GM21390 (cell line): ENCODE measurements around the gene CNTN1.
"Not testable (repeated sequence)": the region's sequence is repeated elsewhere in the genome, so short reads cannot be mapped to it uniquely, and the experiment has no call there.

Experiments used
- ATAC-seq: cut with Tn5 transposase; IDR thresholded peaks from one replicate; pipeline ENCODE4 v1.9.1; 2021; ENCODE audit not compliant: unreplicated experiment

Gene CNTN1

DNA sequence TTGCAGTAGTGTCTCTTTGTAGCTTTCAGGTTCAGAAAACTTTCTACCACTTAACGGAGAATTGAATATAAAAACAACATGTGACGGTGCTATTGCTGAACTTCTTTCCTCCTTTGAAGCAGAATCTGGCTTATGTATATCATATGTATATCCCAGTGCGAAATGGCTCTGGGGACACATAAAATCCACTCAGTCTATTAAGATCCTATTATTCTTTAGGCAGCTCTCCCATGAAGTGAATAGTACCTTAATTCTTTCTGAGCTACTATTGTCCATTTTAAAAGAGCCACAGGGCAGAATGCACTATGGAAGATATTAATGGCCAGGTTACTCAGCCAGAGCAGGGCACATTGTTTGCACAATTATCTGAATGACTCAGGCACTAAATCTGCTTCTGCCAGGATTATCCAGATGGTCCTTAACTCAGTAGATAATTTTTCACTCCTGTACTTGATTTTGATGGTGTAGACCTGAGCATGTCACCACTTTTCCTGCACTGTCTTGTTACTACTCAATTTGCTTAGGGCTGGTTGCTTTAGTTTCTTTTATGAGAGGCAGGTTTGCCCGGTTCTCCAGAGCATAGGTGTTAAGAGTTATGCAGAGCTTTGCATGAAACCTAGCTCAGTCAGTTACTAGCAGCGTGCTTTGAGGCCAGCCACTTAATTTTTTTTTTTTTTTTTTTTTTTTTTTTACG is 5.5 kb downstream of the CNTN1 start:
- ATAC-seq = no peak

DNA sequence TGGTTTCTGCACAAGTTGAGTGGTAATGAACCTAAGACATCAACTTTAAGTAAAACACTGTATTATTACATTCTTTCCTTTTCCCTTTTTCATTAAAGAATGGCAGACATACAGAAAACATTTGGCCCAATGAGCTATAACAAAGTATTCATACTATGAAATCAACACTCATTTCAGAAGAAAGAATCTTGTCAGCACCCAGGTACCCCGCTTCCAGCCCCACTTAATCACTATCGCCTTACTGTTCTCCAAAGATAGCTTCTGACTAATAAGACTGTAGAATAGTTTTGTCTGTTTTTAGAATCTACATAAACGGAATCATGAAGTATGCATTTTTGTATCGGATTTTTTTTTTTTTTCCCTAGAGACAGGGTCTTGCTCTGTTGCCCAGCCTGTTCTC is 9.5 kb downstream of the CNTN1 start:
- ATAC-seq = peak; percentile 54

DNA sequence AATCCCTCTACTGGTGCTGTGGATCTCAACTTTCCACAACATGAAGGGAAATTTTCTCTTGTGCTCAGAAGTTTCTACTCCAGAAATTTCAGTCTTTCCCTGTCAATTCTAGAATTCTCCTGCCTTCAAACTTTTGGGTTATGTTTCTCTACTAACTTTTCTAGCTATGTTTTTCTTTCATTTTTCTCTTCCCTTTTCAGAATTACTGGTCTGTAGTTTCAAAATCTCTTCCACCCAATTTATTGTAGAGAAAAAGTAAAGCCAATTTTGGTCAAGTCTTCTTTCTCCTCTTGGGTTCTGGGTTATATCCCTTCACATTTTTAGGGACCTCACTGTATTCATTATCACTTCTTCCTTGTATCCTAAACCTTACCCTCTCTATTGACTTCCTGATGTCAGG is 18.9 kb downstream of the CNTN1 start:
- no peak for ATAC-seq

DNA sequence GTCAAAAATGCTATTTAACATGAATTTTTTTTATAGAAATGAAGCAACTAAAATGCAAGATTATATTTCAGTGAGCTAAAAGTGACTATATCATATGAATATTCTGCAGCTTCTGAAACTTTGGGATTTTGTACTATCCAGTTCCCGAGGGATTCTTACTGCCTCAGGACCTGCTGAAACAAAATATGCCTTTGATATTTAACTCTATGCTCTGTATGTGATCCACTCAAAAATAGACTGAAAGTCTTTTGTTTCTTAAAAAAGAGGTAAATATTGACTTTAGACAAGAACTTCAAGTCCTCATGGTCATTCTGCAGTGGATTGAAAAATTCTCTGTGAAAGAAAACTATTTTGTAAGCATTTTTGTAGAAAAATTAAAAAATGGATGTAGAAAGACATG is 22.4 kb downstream of the CNTN1 start:
- ATAC-seq = no peak

DNA sequence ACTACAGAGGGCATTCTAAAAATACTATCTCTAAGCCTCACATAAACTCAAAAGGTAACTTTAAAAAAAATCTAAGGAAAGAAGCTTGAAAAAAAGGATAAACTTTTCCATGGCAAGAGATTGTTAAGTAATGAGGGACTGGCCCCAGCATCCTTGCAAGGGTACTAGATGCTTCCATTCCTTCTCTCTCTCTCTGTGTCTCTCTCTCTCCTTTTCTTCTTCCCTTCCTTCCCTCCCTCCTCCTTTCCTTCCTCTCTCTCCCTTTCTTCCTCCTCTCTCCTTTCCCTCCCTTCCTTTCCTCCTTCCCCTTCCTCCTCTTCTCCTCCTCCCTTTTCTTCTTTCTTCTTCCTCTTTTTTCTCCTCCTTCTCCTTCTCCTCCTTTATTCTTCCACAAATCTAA is 23.8 kb downstream of the CNTN1 start:
- no peak for ATAC-seq

DNA sequence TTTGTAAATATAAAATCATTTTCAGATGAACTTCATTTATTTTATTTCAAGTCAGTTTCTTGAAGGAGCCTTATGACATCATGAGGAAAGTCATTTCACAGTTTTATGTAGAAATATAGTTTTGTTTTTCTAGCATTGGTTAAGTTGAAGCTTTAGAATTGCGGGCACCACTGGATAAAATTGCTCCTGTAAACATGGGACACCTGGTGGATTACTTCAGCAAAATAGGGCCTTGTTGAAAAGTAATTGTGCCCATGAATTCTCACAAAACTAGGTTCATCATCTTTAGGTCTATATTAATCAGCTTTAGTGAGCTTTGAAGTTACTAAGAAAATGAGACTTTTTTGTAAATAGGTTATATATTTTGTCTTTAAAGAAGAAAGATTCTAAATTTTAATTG is 25.3 kb downstream of the CNTN1 start:
- ATAC-seq = no peak

DNA sequence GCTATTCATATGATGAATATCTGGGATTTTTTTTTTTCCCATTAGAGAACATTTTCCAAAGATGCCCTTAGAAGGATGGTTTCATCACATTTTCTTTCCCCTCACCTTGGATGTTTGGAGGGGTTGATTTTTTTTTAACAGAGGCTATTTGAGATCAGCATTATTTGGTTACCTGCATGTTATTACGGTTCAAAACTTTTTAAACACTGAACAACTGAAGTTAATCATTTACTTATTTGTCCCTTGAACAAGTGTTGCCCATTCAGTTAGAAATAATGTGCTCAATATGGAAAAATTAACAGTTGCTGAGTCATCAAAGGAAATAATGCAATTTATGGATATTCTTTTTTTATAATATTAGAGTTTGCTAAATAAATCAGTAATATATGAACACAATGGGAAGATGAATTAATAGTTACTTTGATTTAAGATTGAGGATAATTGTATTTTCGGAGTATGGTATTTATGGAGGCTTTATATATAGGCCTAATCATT is 26.7 kb downstream of the CNTN1 start:
- no peak for ATAC-seq

DNA sequence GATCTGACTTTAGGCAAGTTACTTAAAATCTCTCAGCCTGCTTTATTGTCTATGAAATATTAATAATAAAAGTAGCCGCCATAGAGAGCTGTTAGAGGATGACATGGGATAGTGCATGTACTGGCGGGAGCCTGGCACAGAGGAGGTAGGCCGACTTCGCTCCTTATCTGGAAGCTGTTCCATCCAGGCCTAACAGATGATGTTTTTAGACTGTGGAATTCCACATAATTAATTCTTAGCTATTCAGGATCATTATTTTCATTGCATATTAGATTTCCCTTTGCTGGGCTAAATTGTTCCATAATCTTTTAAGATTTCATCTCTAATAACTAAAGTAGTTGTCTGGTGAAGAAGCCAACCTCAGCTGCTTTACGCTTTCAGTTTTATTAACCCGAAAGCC is 30.8 kb downstream of the CNTN1 start:
- no peak for ATAC-seq

DNA sequence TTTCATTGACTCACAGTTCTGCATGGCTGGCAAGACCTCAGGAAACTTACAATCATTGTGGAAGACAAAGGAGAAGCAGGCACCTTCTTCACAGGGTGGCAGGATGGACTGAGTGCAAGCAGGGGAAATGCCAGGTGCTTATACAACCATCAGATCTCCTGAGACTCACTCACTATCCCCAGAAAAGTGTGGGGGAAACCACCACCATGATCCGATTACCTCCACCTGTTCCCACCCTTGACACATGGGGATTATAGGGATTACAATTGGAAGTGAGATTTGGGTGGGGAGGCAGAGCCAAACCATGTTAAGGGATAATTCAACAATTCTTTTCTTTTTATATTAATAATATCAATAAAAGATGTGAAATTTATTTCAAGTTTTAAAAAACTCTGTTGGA is 34.1 kb downstream of the CNTN1 start:
- no peak for ATAC-seq

DNA sequence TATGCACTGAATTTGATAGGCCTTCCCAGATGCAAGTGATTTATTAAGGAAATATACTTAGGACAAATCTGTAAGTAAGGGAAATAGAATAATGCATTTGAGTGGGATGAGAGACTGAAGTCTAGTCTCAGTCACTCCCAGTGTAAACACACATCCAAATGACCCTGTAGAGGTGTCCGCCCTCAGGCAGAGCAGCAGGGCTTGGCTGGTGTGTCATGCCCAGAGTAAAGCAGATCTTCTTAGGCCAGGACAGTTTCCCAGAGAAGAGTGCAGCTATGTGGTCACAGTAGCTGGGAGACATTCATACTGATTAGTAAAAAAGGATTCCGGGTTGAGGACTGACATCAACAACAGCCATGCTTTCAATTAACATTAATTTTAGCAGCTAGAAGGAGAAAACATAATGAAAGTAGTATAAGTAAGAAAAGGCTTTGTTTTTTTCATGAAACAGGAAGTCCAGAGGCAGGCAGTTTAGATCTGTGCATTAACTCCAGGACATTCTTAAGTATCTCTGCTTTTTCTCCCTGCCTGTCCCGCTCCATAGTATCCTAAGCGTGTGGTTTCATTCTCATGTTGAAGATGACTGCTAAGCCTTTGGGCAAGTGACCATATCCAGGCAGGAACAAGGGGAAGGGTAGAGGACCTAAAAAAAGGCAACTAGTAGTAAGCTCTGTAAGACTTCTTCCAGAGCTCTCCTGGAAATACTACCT is 35.7 kb downstream of the CNTN1 start:
- ATAC-seq = no peak

DNA sequence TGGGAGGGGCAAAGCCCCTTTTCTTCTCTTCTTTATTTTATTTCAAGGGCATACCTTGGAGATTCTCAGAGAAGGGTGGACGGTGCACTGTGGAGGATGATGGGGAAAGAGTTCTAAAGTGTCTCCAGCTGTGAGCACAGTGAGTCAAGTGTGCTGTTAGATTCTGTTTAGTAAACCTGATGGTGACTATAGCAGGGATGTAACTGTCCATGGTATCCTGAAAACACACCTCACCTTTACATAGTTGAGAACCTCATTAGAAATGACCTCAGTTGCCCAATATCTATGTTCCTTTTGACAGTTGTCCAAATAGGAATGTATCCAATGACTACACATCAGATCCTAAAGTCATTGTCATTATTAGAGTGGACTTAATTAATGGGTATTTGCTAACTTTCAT is 38.0 kb downstream of the CNTN1 start:
- no peak for ATAC-seq

DNA sequence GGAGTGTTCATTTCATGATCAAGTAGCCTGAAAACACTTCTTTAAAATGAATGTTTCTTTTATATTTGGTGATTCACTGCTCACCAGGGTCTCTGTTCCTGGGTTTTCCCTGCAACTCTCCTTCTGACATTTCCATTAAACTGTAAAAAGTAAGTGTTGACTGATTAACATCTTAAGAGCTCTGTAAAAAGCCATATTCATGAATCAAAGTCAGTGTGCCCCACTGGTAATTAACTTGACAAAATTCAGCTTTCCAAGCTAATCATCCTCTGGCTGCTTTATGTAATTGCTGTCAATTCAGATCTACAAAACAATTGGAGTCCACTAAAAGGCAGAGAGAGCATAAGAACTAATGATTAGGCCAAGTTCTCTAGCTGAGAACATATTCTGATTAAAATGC is 41.6 kb downstream of the CNTN1 start:
- no peak for ATAC-seq

DNA sequence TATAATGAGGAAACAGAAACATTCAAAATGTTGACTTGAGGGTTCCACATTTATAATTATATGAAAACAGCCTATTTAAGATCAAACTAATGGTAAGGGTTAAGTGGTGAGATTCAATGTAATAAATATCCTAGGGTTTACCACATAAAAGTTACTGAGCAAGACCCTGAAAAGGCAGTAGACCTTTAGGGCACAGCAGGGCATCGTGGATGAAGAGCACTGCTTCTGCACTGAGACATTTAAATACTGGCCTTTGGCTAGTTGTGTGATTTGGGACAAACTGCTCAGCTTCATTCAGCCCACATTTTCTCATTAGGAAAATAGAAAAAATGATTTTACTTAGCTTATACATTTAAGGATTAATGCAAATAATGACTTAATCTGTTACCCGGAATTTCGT is 42.0 kb downstream of the CNTN1 start:
- no peak for ATAC-seq

DNA sequence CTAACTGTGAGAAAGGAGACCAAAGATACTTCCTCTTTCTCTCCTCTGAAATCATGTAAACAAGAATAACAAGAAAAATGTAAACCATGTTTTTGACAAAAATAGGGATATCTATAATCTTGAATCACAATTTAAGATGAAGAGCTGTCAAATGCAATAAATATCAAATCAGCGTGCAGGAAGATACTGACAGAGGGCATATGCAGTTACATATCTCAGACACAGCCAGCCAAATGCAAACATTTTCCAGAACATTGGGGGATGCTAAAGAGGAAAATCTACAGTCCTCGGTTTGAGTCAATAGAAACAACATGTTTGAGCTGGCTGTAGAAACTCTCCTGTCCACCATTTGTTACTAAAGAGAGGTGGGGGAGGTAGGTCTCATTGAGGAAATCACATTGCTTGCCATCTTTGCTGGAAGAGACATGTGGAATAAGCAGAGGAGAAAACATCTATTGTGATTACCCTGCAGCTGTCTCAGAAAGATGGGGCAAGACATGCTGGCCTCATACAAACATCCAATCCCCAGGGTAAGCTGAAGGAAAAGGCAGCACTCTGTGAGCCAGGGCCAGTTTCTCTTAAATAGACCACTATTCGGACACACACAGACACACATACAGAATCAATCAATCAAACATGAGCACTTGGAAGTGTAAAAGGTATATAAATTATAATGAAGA is 43.5 kb downstream of the CNTN1 start:
- ATAC-seq = no peak

DNA sequence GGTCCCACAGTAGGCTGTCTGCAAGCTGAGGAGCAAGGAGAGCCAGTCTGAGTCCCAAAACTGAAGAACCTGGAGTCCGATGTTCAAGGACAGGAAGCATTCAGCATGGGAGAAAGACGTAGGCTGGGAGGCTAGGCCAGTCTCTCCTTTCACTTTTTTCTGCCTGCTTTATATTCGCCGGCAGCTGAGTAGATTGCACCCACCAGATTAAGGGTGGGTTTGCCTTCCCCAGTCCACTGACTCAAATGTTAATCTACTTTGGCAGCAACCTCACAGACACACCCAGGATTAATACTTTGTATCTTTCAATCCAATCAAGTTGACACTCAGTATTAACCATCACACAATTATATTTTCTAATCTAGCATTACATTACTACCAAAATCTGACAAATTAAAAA is 45.2 kb downstream of the CNTN1 start:
- not testable (repeated sequence) for ATAC-seq

DNA sequence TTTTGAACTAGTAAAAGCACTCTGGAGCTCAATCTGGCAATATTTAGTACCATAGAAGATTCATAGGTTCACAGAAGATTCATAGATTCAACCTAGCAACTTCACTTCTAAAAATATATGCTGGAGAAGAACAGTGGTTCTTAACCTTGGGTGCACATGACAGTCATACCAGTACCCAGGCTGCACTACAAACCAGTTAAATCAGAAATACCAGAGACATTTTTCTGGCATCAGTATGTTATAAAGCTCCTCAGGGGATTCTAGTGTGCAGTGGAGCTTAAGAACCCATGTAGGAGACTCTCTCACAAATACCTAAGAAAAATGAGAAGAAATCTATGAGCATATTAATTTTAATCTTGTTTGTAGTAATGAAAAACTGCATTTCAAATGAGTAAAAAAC is 46.6 kb downstream of the CNTN1 start:
- ATAC-seq = no peak

DNA sequence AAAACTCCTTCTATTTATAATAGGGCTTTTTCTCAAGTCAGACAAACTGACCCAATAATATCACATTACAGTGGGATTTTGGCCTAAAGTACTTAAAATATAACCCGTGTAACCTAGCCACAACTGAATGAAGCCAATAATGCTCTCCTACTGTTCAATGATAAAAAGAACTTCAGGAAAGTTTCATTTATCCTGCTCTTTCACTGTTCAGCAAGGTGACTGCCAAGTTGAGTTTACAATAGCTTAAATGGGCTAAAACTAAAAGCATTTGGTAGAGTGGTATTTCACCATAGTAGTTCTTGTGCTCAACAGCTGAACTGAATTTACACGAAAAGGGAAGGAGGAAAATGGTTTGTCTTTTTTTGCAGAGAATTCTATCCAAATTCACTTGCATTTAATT is 49.8 kb downstream of the CNTN1 start:
- ATAC-seq = no peak

DNA sequence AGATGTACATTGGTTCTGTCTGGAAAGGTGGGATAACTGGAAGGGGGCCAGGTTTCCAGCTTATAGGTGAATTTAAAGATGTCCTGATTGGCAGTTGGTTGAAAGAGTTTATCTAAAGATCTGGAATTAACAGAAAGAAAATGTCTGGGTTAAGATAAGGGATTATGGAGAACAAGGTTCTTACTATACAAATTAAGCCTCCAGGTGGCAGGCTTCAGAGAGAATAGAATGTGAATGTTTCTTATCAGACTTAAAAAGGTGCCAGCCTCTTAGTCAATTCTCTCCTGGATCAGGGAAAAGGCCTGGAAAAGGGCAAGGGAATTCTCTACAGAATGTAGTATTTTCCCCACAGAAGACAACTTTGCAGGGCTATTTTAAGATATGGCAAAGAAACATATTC is 53.1 kb downstream of the CNTN1 start:
- no peak for ATAC-seq

DNA sequence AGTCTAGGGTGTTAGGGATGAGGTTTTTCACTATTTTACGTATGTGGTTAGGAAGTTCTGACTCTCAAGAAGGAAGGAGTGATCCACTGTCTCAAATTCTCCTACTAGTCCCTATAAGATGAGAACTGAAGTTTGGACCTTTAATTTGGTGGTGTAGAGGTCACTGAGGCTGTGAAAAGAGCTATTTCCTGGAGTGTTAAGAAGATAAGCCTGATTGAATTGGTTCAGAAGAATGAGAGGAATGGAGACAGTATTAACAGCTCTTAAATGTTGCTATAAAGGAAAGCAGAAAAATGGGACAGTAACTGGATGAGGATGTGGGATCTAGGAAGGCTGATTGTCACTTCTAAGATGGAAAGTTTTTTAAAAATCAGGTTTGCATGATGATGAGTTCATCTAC is 57.6 kb downstream of the CNTN1 start:
- no peak for ATAC-seq

DNA sequence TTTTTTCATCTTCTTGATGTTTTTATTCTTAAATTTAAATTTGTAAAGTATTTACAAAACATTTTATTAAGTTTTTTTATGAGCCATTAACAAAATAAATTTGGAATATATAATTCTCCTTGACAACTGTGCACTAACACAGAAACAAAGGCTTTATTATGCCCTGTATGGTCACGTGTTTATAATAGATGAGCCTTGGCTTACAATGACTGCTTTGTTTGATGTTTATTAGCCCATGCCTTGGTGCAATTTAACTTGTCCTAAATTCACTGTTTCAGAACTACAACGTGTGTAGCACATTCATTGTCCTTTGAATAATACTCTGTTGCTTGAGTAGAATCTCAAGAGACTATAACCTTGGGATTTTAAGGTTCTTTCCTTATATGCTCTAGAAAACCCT is 59.8 kb downstream of the CNTN1 start:
- ATAC-seq = no peak

DNA sequence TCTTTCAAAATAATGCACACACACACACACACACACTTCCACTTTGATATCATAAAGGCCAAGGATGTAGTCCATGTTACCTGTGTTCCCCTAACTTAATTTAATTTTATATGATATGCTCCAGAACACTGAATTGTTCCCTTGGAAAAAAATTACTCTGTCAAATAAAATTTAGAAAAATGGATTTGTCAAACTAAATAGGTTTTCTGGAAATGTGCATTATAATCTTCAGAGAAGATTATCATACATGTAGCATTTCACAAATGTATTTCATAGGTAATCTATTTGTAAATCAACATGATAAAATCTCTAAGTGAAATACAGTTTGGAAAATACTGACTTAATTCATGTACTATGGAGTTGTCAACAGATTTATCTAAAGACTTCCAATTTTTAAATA is 68.6 kb downstream of the CNTN1 start:
- no peak for ATAC-seq

DNA sequence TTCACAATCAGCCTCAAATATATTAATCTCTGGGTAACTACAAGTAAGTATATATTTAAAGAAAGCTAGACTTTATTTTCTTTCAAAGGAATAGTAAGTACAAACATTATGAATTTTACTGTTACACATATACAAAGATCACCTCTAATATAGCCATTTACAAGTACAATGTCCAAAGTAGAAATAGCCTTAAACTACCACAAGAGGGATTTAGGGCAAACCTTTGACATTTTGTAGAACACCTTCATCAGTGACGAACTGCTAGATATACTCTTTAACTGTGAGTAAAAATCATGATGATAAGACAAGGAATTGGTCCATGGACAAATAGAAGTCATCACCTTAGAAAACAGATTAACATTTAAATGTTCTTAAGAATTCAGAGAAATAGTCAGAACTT is 69.8 kb downstream of the CNTN1 start:
- no peak for ATAC-seq
